GM12865 (cell line): ENCODE measurements around the gene RBM11.

Source experiments
- DNase-seq: peaks from one replicate; pipeline ENCODE4 v3.0.0; 2010; ENCODE audit warnings: low read depth
- H3K4me3 ChIP-seq: 2 replicates; pipeline ENCODE4 v1.5.1; 2011; ENCODE audit warnings: mild to moderate bottlenecking, low read depth, low read length, control low read depth
- TF ChIP-seq, protein P1 (sequence below): IDR thresholded peaks from 2 replicates; pipeline ENCODE4 v1.5.1; 2011; ENCODE audit warnings: low read length, control low read depth, low read depth, inconsistent platforms; ENCODE audit not compliant: insufficient read depth; ENCODE audit errors: missing control alignments

RBM11 gene

DNA sequence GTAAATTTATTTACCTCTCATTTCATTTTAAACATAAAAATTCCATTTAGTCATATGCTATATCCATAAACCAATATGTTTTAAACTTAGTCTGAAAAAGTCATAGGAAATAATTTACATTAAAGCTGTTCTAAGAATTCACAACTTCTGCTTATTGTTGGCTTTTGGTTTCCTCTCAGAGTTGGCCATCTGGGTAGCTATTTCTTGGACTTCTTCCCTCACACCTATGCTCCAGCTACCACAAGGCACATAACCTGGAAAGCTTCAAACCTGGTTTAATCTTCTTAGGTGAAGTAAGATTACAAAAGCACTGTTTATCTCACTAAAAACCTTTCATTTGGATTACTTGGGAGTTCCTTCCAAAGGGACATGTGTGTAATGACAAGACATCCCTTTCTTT, 29.8 kb downstream of the RBM11 start:
- no peak for DNase-seq
- H3K4me3 ChIP-seq, result no peak overlapping the region
- TF ChIP-seq, protein P1, sequence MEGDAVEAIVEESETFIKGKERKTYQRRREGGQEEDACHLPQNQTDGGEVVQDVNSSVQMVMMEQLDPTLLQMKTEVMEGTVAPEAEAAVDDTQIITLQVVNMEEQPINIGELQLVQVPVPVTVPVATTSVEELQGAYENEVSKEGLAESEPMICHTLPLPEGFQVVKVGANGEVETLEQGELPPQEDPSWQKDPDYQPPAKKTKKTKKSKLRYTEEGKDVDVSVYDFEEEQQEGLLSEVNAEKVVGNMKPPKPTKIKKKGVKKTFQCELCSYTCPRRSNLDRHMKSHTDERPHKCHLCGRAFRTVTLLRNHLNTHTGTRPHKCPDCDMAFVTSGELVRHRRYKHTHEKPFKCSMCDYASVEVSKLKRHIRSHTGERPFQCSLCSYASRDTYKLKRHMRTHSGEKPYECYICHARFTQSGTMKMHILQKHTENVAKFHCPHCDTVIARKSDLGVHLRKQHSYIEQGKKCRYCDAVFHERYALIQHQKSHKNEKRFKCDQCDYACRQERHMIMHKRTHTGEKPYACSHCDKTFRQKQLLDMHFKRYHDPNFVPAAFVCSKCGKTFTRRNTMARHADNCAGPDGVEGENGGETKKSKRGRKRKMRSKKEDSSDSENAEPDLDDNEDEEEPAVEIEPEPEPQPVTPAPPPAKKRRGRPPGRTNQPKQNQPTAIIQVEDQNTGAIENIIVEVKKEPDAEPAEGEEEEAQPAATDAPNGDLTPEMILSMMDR, result no peak

DNA sequence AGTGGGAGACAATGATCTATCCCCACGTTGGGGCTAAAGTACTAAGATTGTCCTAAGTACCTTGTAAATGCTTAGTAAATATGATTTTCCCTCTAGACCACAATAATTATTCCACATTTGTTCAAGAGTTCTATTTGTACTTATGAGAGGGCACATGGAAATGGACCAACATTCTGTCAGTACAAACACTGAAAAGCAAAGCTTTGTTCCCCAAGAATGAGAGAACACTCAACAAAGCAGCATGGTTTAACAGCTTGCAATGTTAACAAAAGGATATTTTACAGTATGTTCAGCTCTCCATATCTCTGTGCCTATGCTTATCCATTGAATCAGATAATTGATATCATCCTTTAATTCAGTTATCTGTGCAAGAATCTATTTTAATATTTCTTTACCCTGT, 35.4 kb downstream of the RBM11 start:
- TF ChIP-seq, protein P1, result no peak
- H3K4me3 ChIP-seq, result no peak overlapping the region
- no peak for DNase-seq

DNA sequence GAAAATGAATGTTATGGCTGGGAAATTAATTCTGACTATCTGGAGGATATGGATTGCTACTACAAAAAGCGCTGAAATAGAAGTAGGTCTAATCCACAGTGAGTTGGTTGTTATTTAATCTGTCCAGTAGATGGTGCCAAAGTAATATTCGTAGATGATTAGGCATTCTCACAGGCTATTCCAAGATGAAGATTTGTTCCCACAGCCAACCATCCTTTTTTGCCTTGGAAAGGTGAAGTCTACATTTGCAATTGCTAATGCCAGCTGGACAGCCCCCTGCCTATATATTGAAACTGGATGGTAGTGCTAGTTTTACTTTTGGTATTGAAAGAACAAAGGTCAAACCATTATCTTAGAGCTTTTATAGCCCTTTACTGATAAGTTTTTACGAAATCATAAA, 43.8 kb downstream of the RBM11 start:
- peak; percentile 25 for DNase-seq
- H3K4me3 ChIP-seq, result no peak overlapping the region
- TF ChIP-seq, protein P1, result peak; percentile 38

DNA sequence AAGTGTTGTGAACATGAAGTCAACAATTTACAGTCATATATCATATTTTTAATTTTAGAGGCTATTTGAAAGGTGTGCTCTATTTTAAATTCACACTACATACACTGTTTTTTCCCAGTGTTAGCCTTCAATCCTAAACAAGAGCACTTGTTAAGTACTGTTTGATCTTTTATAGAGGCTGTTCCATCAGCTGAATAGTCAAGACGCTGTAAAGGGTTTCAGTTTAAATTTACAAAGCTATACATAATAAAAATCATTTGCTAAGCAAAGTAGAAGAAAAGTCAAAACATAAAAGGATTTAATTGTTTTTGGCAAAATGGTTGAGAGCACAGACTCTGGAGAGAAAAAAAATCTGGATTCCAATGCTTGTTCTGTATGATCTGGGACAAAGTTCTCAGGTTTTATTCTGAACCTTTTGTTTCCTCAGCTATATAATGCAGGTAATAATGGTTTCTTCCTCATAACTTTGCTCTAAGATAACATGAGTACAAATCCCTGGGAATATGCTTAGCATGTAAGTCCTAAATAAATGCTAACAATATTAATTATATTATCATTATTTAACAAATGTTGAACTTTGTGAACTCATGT, 44.3 kb downstream of the RBM11 start:
- H3K4me3 ChIP-seq, result no peak overlapping the region
- TF ChIP-seq, protein P1, result no peak
- DNase-seq, result no peak

- TF ChIP-seq, protein P1, result no peak
- no peak overlapping the region for H3K4me3 ChIP-seq
- DNase-seq, result no peak
These were observed 46.1 kb downstream of the RBM11 start for GRCh38 chr21:14262039-14262438.

DNA sequence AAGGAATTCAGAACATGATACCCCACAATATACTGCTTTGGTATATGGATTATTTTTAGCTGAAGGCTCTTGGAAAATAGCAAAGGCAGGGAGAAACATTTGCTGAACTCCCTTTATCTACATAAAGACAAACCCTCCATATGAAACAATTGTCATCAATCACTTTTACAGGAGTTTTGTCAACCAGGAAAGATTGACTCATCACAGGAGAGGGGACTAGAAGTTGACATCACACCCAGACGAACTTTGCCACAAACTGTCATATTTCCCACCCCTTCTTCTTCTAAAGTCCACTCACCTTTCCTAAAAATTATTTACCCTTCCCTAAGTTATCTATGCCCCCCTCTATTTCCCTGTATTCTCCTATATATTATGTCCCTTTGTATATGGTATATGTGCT, 47.9 kb downstream of the RBM11 start:
- H3K4me3 ChIP-seq, result no peak overlapping the region
- no peak for DNase-seq
- TF ChIP-seq, protein P1, result no peak

DNA sequence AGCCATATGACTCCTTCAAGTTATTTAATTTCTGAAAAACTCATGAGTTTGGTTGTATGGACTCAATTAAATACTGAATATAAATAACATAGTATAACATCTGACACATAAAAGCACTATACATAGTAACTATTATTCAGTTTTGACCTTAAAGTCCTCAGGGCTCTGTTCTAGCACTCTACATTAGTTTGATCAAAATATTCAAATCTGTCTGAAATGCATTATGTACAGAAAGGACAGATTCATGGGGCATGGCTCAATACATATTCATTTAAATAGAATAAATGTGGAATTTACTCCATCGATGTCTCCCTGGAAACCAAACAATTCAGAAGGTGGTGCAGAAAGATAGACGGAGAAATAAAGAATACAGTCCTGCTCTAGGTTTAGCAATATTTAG, 49.1 kb downstream of the RBM11 start:
- no peak for DNase-seq
- H3K4me3 ChIP-seq, result no peak overlapping the region
- TF ChIP-seq, protein P1, result no peak
